ENCODE measurements around the gene RPS26. TPM values are rescaled to one million over a fixed set of nuclear protein-coding genes. Genes with fewer than 3 reads are reported as not detected.
A peak's percentile ranks its signal among the peaks of the same experiment; 100 is the strongest.
"Not testable (repeated sequence)": the region's sequence is repeated elsewhere in the genome, so short reads cannot be mapped to it uniquely, and the experiment has no call there.

RPS26 gene
- total RNA-seq (2014; rRNA removed; shearing (Covaris generic)) = 855 and 1,056 TPM in 2 replicates
- polyA plus RNA-seq (2015; cell fraction: cytosol; rRNA removed) = 643 and 2,329 TPM in 2 replicates
- polyA plus RNA-seq (2015; cell fraction: nucleus; rRNA removed) = 495 and 694 TPM in 2 replicates

DNA sequence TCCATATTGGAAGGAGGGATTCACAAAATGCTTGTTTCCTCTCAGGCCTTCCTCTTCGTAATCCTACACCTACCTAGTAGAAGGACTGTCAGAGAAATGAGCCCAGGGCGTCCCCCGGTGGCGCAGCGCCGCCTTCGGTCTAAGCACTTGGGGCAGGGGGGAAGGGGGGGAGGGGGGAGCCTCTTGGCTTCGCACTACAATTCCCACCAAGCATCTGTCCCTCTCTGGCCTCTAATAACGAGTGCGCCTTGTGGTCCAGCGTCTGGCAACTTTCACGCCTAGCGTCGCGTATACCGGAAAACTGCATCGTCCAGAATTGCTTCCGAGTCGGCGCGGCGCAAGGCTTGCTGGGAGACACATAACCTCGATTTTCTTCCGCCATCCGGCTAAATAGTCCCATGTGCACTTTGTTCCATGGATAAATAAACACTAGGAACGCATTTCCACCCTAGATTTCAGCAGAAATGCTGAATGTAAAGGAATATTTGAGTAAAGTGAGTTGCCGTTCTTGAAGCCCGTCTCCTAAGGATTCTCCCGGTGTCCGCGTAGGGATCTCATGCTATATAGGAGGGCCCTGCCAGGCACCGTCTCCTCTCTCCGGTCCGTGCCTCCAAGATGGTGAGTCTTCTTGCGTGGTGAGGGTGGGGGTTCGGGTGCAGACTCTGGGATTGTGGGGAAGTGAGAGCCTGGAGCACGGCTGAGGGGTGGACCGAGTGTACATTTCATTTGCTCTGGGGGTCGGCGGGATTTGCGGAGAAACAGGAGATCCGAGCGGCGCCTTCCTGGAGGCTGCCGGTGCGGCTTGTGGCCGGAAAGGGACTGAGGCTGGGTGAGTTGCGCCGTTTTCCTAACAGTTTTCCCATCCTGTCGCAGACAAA is at the start of gene RPS26:
Gene RPS26 (plus strand): TSS at position 367 of the 878 bp plus-strand sequence. CDS start 249 bp downstream, at position 616.
- peak; percentile 98 for DNase-seq (ENCODE audit: low read depth)

DNA sequence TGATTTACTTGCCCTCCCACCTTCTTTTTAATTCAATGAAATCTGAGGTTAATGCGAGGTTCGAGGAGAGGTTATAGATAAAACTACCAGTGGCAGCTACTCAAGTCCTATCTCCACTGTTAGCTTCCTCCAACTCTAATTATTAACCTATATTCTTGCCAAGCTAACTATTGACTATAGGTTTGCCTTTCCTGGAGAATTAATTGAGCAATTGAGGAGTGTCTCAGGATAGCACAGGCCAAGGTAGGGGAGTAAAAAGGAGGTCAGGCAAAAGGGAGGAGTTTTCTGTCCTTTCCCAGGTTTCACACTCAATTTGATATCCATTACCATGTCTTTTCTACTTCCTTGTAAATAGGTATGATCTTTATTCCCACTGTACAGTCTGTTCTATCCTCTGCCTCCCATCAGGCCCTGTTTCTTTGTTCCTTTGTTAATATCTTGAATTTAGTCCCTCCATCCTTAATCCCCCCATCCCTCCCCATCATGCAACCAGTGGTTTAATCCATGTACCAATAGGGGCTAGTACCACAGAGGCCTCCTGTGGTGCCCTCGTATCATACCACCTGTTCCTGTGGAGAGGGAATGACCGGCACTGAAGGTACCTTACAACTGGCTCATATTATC is 48.4 kb upstream of the RPS26 start:
- DNase-seq (ENCODE audit: low read depth) = no peak

DNA sequence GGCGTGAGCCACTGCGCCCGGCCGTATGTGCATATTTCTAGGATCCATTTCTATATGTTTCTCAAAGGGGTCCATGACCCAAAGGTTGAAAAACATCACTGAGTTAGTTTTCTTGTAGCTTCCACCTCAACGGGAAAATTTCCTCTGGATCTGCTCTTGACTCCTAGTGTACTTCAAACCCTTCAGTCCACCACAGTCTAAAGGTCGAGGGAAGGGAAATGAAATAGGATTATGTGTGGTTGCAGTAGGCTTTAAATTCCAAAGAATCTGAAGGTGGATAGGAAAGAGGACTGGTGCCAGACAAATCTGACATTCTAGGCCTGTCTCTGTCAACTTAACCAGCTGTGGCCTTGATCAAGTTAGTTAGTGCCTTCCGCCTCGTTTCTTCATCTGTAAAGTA is 46.4 kb upstream of the RPS26 start:
- DNase-seq (ENCODE audit: low read depth) = no peak

- peak; percentile 52 for DNase-seq (ENCODE audit: low read depth)
Observed at GRCh38 chr12:55996201-55996714, 45.5 kb upstream of the RPS26 start.

DNA sequence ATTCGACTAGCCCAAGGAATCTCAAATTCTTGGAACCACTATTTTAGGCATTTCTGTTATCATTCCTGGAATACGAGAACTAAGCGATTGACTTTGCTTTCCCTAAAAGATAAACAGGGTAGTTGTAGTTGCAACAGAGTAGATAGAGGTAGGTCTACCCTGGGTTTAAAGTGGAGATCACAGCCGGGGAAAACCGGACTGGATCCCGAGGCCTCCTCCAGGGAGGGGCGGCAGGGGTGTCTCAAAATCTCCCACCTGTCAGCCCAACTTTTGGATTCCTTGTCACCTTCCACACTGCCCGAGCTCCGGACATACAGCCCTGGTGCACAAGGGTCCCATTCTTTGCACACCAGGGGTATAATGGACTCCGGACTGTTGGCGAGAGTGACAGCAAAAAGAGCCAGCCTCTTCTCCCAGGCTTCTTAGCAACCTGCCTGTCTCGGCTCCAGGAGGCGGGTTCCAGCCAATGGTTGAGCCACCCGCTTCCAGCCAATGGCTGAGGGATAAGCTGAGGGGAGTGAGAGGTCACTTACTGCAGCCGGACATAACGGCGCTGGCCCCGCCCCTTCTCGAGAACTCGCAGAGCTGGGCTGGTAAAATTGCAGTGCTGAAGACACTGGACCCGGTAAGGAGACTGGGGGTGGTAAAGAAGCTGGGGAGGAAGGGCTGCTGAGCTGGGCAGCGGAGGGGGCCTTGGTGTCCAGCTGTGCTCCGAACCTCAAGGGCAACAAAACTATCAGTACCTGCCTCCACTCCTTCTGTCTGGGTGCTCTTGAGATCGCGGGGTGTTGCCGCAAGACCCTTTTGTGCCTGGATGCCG is 44.8 kb upstream of the RPS26 start, which contains the start of gene SUOX:
Gene SUOX (plus strand): TSS at position 562 of the 820 bp plus-strand sequence. CDS start 4,946 bp downstream, outside the sequence.
- DNase-seq (ENCODE audit: low read depth) = peak; percentile 97

GRCh38 chr12:55997535-55997859 is 44.2 kb upstream of the RPS26 start:
- DNase-seq (ENCODE audit: low read depth) = no peak

DNA sequence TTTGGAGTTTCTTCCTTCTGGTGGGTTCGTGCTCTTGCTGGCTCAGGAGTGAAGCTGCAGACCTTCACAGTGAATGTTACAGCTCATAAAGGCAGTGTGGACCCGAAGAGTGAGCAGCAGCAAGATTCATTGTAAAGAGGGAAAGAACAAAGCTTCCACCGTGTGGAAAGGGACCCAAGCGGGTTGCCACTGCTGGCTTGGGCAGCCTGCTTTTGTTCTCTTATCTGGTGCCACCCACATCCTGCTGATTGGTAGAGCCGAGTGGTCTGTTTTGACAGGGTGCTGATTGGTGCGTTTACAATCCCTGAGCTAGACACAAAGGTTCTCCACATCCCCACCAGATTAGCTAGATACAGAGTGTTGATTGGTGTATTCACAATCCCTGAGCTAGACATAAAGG is 42.2 kb upstream of the RPS26 start:
- DNase-seq (ENCODE audit: low read depth) = peak; percentile 26

DNA sequence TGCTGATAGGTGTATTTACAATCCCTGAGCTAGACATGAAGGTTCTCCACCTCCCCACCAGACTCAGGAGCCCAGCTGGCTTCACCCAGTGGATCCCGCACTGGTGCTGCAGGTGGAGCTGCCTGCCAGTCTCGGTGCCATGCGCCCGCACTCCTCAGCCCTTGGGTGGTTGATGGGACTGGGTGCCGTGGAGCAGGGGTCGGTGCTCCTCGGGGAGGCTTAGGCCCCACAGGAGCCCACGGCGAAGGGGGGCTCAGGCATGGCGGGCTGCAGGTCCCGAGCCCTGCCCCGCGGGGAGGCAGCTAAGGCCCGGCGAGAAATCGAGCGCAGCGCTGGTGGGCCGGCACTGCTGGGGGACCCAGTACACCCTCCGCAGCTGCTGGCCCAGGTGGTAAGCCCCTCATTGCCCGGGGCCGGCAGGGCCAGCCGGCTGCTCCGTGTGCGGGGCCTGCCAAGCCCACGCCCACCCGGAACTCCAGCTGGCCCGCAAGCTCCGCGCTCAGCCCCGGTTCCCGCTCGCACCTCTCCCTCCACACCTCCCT is 41.6 kb upstream of the RPS26 start:
- DNase-seq (ENCODE audit: low read depth) = not testable (repeated sequence)

- DNase-seq (ENCODE audit: low read depth) = no peak
Observed at GRCh38 chr12:56001487-56002100, 40.1 kb upstream of the RPS26 start.

GRCh38 chr12:56003376-56003775 is 38.3 kb upstream of the RPS26 start:
- DNase-seq (ENCODE audit: low read depth) = not testable (repeated sequence)

DNA sequence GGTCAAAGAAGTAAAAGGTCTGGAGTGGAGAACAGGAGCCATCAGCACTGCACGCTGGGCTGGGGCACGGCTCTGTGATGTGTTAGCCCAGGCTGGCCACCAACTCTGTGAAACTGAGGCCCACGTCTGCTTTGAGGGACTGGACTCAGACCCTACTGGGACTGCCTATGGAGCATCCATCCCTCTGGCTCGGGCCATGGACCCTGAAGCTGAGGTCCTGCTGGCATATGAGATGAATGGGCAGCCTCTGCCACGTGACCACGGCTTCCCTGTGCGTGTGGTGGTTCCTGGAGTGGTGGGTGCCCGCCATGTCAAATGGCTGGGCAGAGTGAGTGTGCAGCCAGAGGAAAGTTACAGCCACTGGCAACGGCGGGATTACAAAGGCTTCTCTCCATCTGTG is 37.5 kb upstream of the RPS26 start:
- no peak for DNase-seq (ENCODE audit: low read depth)

GRCh38 chr12:56007564-56008559 is 33.9 kb upstream of the RPS26 start:
- DNase-seq (ENCODE audit: low read depth) = peak; percentile 11

DNA sequence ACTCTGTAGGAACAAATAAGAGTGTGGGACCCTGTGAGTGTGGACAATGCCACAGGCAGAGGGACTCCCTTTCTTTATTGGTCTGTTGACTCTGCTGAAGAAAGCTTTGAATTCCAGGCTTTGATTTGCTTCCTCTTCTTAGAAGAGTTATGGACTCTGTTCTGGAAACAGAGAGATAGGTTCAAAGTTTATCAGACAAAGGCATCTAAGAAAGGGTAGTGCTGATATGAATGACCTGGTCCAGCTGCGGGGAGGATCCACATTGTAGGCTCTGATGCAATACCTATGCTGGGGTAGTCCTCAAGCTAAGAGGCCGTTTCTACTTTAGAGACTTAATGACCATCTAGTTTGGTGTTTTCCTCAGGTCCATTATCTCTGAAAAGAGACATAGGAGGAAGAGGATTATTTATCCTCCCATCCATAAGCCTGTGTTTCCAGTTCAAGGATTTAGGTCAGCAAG is 31.6 kb upstream of the RPS26 start:
- no peak for DNase-seq (ENCODE audit: low read depth)

DNA sequence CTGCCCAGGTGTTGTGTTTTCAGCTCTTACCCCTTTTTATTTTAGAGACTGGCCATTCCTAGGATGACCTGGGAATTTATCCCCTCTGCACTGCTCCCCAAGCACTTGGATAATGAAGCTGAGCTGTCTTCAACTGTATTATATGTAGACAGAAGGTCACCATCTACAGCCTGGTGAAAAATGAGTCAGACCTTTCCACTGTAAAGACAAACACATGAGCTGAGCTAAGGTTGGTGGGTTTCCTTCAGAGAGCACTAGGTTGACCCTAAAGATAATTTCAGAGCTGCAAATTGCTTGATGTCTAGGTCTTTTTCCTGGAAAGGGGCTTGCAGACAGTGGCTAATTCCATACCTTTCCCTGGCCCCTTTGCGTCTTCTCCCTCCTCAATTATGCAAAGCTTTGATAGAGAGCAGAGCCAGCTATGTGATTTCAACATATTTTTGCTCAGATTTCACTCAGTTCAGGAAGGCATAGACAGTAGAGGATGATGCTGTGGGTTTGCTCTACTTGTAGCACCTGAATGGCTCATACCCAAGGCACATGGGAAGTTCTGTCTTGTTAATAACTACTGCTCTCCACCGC is 30.1 kb upstream of the RPS26 start:
- DNase-seq (ENCODE audit: low read depth) = no peak

DNA sequence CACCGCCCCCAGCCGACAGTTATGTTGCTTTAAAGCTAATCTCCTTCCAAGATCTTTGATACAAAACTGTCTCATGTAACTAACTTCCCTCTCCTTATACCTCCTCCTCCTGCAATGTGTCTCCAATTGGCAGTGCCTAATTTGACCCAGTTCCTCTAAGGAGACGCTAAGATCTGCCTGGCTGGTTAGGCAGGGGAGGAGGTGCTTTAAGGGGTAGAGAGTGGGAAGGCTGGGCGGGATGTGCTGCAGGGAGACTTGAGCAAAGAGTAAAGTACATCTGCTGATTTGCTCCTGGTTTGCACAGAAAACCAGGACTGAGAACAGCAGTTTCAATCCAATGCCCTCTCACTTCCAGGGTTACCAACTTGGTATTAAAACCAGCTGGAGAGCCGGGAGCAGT is 28.2 kb upstream of the RPS26 start:
- no peak for DNase-seq (ENCODE audit: low read depth)

DNA sequence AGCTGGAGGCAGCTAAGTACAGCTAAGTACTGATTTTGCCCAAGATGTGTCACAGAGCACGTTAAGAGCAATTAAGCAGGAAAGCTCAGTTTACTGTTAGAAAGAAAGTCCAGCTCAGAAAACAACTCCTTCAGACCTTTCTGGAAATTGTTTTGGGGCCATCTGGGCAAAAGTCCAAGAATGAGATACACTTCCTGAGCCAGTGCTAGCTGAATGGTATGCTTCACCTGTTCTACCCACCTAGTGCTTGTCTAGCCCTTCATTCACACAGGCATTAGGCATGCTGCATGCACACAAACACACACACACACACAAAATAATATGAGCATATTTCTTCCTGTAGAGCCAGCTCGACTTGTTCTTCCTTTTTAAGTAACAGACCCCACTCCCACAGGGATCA is 27.5 kb upstream of the RPS26 start:
- no peak for DNase-seq (ENCODE audit: low read depth)

GRCh38 chr12:56017181-56017580 is 24.5 kb upstream of the RPS26 start:
- no peak for DNase-seq (ENCODE audit: low read depth)

GRCh38 chr12:56018356-56018755 is 23.4 kb upstream of the RPS26 start:
- no peak for DNase-seq (ENCODE audit: low read depth)

All from HT1080 (cell line).